K562 (cell line): ENCODE measurements around the gene EBI3. TPM values are rescaled to one million over a fixed set of nuclear protein-coding genes. Genes with fewer than 3 reads are reported as not detected.
A peak's percentile ranks its signal among the peaks of the same experiment; 100 is the strongest.

Experiments used
- CBFB ChIP-seq: sonication (generic); formaldehyde crosslinking; IDR thresholded peaks from 2 replicates; pipeline ENCODE4 v1.4.0; 2020; ENCODE audit warnings: mild to moderate bottlenecking, missing genetic modification reagents
- CGGBP1 ChIP-seq: fragments of 250-450 bp; sonication (Bioruptor Pico); IDR thresholded peaks from 2 replicates; pipeline ENCODE4 v1.9.0; 2021; ENCODE audit warnings: mild to moderate bottlenecking
- CLOCK ChIP-seq: fragments of 250-450 bp; sonication (Bioruptor Pico); IDR thresholded peaks from 2 replicates; pipeline ENCODE4 v1.4.0; 2020; ENCODE audit warnings: mild to moderate bottlenecking, moderate library complexity, borderline replicate concordance
- COPS2 ChIP-seq: fragments of 450-650 bp; conservative IDR thresholded peaks from 2 replicates; pipeline ENCODE4 v1.6.1; 2016; ENCODE audit warnings: mild to moderate bottlenecking, moderate library complexity
- CREB1 ChIP-seq, 2 experiments: sonication (generic) in 1 of 2; formaldehyde crosslinking in 1 of 2; IDR thresholded peaks; 2 replicates each; pipeline versions ENCODE4 v1.6.1 to v1.8.0; 2012 to 2022; ENCODE audit warnings: inconsistent platforms in 1 of 2, mild to moderate bottlenecking in 1 of 2, missing genetic modification reagents in 1 of 2, moderate library complexity in 1 of 2
- DPF2 ChIP-seq: fragments of 450-650 bp; IDR thresholded peaks from 2 replicates; pipeline ENCODE4 v1.6.1; 2016
- FOXA1 ChIP-seq: fragments of 450-650 bp; IDR thresholded peaks from 2 replicates; pipeline ENCODE4 v1.6.1; 2016; ENCODE audit warnings: mild to moderate bottlenecking, borderline replicate concordance
- IRF9 ChIP-seq: fragments of 450-650 bp; IDR thresholded peaks from 2 replicates; pipeline ENCODE4 v1.6.1; 2016; ENCODE audit warnings: missing biosample characterization, missing genetic modification characterization
- MAFK ChIP-seq: IDR thresholded peaks from 2 replicates; pipeline ENCODE4 v1.6.1; 2011; ENCODE audit warnings: low read length, improper control_type of control experiment
- MEF2D ChIP-seq: conservative IDR thresholded peaks from 2 replicates; pipeline ENCODE4 v1.6.1; 2016; ENCODE audit warnings: low read depth, missing genetic modification characterization, missing compliant biosample characterization
- NFIC ChIP-seq: fragments of 450-650 bp; IDR thresholded peaks from 2 replicates; pipeline ENCODE4 v1.6.1; 2017; ENCODE audit warnings: mild to moderate bottlenecking, inconsistent platforms
- RBM25 ChIP-seq: fragments of 200-400 bp; formaldehyde crosslinking; IDR thresholded peaks from 2 replicates; pipeline ENCODE4 v1.6.1; 2018; ENCODE audit warnings: low read length, low read depth, moderate library complexity; ENCODE audit not compliant: severe bottlenecking
- SPI1 ChIP-seq: IDR thresholded peaks from 2 replicates; pipeline ENCODE4 v1.6.1; 2011; ENCODE audit warnings: low read depth, low read length, control low read depth, borderline replicate concordance
- THAP12 ChIP-seq: fragments of 250-450 bp; sonication (Bioruptor Pico); IDR thresholded peaks from 2 replicates; pipeline ENCODE4 v1.9.0; 2021; ENCODE audit warnings: mild to moderate bottlenecking, inconsistent platforms
- ZFP91 ChIP-seq: sonication (generic); formaldehyde crosslinking; IDR thresholded peaks from 2 replicates; pipeline ENCODE4 v1.8.0; 2022; ENCODE audit warnings: mild to moderate bottlenecking, missing genetic modification reagents
- ZKSCAN1 ChIP-seq: fragments of 150-350 bp; IDR thresholded peaks from 2 replicates; pipeline ENCODE4 v1.6.1; 2016; ENCODE audit warnings: low read depth, low read length
- ZNF280B ChIP-seq: fragments of 250-450 bp; sonication (Bioruptor Pico); IDR thresholded peaks from 2 replicates; pipeline ENCODE4 v1.5.1; 2021; ENCODE audit warnings: mild to moderate bottlenecking
- polyA plus RNA-seq, 8 experiments: library from polyadenylated mRNA; depleted of rRNA in 4 of 8; stranded (reverse) in 5 of 8; unstranded in 3 of 8; fragments of >200 nt; fragmentation: Nextera tagmentation in 2 of 8; fragmentation: Illumina TruSeq in 1 of 8; extraction: Ambion mirVana in 2 of 8; extraction: Trizol in 1 of 8; gene quantifications; 2 replicates each; pipeline versions ENCODE4 v1.2.1 to v1.2.3, GENCODE V29; 2011 to 2014; ENCODE audit warnings: inconsistent platforms in 1 of 8, missing spikeins in 1 of 8
- total RNA-seq, 7 experiments: library from RNA; depleted of rRNA in 6 of 7; stranded (reverse); fragments of >200 nt in 6 of 7; fragmentation: Illumina TruSeq in 2 of 7; extraction: Trizol in 2 of 7; gene quantifications; 2 replicates each; pipeline versions ENCODE4 v1.2.1 to v1.2.3, GENCODE V29; 2011 to 2021; ENCODE audit warnings: low replicate concordance in 1 of 7
- TF ChIP-seq, protein P1 (sequence below): fragments of 450-650 bp; IDR thresholded peaks from 2 replicates; pipeline ENCODE4 v1.6.1; 2016; ENCODE audit warnings: low read depth, mild to moderate bottlenecking, moderate library complexity

The EBI3 gene
- total and polyA plus RNA-seq, 9 of the 15 experiments (the other 6 are each of a cell fraction or from before 2014, with no cell fraction given) = 0.08 to 0.35 (median 0.22) TPM; not detected in 6

DNA sequence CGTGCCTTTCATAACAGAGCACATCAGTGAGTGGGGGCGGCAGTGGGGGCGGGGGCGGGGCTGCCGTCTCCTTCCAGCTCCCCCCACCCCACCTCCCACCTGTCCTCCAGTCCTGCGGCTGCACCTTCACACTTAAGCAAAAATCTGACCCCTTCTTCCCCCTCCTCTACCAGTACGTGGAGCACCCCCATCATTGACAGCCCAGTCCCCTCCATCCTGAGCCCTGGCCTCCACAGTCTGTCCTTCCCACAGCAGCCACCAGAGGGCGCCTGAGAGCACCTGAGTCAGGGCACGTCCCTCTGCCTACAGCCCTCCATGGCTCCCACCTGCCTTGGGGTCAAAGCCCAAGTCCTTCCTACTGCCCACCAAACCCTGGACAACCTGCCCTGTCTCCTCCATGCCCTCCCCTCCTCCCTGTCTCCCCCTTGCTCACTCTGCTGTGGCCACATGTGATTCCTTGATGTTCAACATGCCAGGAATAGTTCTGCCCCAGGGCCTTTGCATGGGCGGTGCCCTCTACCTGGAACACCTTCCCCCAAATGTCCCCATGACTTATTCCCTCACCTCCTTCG, 4.0 kb downstream of the EBI3 start (continued):
- TF ChIP-seq THAP12 = no peak
- TF ChIP-seq SPI1 = no peak
- TF ChIP-seq CREB1 (IDR thresholded peaks at IDR 0.05) = no peak
- no peak for TF ChIP-seq CREB1 (CRISPR knock-in tag; IDR thresholded peaks at IDR 0.05)
- peak; percentile 48; the same call in 1 of the 2 replicates for TF ChIP-seq DPF2
- peak; percentile 97 for TF ChIP-seq RBM25
- TF ChIP-seq NFIC = peak; percentile 49
- no peak for TF ChIP-seq MEF2D (tag)
- no peak for TF ChIP-seq ZNF280B (CRISPR knock-in tag)
- TF ChIP-seq COPS2 = no peak
- TF ChIP-seq IRF9 = no peak
- no peak for TF ChIP-seq MAFK
- TF ChIP-seq, protein P1, sequence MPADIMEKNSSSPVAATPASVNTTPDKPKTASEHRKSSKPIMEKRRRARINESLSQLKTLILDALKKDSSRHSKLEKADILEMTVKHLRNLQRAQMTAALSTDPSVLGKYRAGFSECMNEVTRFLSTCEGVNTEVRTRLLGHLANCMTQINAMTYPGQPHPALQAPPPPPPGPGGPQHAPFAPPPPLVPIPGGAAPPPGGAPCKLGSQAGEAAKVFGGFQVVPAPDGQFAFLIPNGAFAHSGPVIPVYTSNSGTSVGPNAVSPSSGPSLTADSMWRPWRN = no peak
- TF ChIP-seq CGGBP1 (CRISPR knock-in tag) = no peak
- no peak for TF ChIP-seq CBFB
- TF ChIP-seq CLOCK (CRISPR knock-in tag) = no peak
- no peak for TF ChIP-seq ZFP91 (CRISPR knock-in tag)
- TF ChIP-seq FOXA1 = no peak
- peak; percentile 71; the same call in 1 of the 2 replicates for TF ChIP-seq ZKSCAN1
